Measurements from ENCODE around the gene CCDC188. TPM values are rescaled to one million over a fixed set of nuclear protein-coding genes. Genes with fewer than 3 reads are reported as not detected.

CCDC188 gene
- total RNA-seq, 1 experiment from 2014 or later = not detected

GRCh38 chr22:20130319-20130718, 20.5 kb downstream of the CCDC188 start:
- Histone ChIP-seq H3K27ac (ENCODE audit: insufficient read length, low read depth, low read length) (no peak overlapping the region), H3K9me3 (ENCODE audit: control insufficient read depth, low read depth, low read length) (no peaks in the 10 kb centered on the region)
- WGBS (ENCODE audit: extremely low coverage, insufficient read length, low lambda C conversion rate) = no CpG with 5 or more reads among the region's 3 CpGs

More at GRCh38 chr22:20130319-20130718, 20.5 kb downstream of the CCDC188 start:
- H3K23me2 ChIP-seq (ENCODE audit: insufficient read length, low read depth, low read length, poor library complexity, severe bottlenecking) = peaks cover 4% of the 10 kb centered on the region
- H3T11ph ChIP-seq (ENCODE audit: low read length) = no peak overlapping the region
- H3K79me2 ChIP-seq (ENCODE audit: insufficient read depth, low read length) = no peaks in the 10 kb centered on the region
- H3K18ac ChIP-seq (ENCODE audit: insufficient read length, low read depth, low read length) = no peak overlapping the region
- no peaks in the 10 kb centered on the region for H3K79me1 ChIP-seq (ENCODE audit: insufficient read depth, low read depth, low read length, poor library complexity, severe bottlenecking)
- no peak overlapping the region for H4K5ac ChIP-seq (ENCODE audit: insufficient read length, low read depth, low read length)
- no peak overlapping the region for H3K56ac ChIP-seq (ENCODE audit: insufficient read length, low read depth, low read length)
- H2BK15ac ChIP-seq (ENCODE audit: low read depth, low read length) = no peak overlapping the region
- no peak overlapping the region for H2BK120ac ChIP-seq (ENCODE audit: low read depth, low read length, poor library complexity, severe bottlenecking)
- H3K27me3 ChIP-seq (ENCODE audit: insufficient read depth, low read length) = no peaks in the 10 kb centered on the region
- no peak for DNase-seq
- no peak overlapping the region for H2BK5ac ChIP-seq (ENCODE audit: insufficient read length, low read length)
- H2BK20ac ChIP-seq (ENCODE audit: low read depth, low read length, poor library complexity, severe bottlenecking) = no peak overlapping the region
- no peak overlapping the region for H3K14ac ChIP-seq (ENCODE audit: insufficient read depth, low read length)
- no peak overlapping the region for H3K23ac ChIP-seq (ENCODE audit: insufficient read length, low read depth, low read length)
- no peak overlapping the region for H2AFZ ChIP-seq (ENCODE audit: low read length)
- no peaks in the 10 kb centered on the region for H3K9me3 Mint-ChIP-seq
- H3K27me3 Mint-ChIP-seq (ENCODE audit: low read depth) = no peaks in the 10 kb centered on the region; the same call in 1 of the 2 replicates
- no peak overlapping the region for H4K91ac ChIP-seq (ENCODE audit: insufficient read length, low read depth, low read length)
- no peak overlapping the region for H3K9ac ChIP-seq (ENCODE audit: extremely low read depth, insufficient read length, low read length)
- H3K4me1 ChIP-seq (ENCODE audit: insufficient read depth, low read length) = no peaks in the 10 kb centered on the region
- H2BK12ac ChIP-seq (ENCODE audit: insufficient read length, low read depth, low read length) = no peak overlapping the region
- peaks cover 12 to 30% (median 25%) of the 10 kb centered on the region in 3 experiments; a peak in 6 of 7 replicates for H3K36me3 Mint-ChIP-seq (ENCODE audit: insufficient read depth in 1 of 3, low read depth in 3 of 3)
- no peak overlapping the region for H3K27ac Mint-ChIP-seq
- H4K20me1 ChIP-seq (ENCODE audit: control insufficient read depth, insufficient read depth, insufficient read length) = peaks cover 2% of the 10 kb centered on the region
- no peak for TF ChIP-seq CTCF (conservative IDR thresholded peaks at IDR 0.05)
- peaks cover 8% of the 10 kb centered on the region in 2 experiments for H3K4me1 Mint-ChIP-seq
- peak overlapping the region; percentile 57 to 73; a peak in 4 of 5 replicates for H3K4me3 Mint-ChIP-seq
- H4K8ac ChIP-seq (replicated peaks; ENCODE audit: insufficient read length, low read depth, low read length) = no peak overlapping the region
- H2AK5ac ChIP-seq (ENCODE audit: insufficient read length, low read length) = no peak overlapping the region
- no peak overlapping the region for H3K4me2 ChIP-seq (ENCODE audit: insufficient read depth, insufficient read length, low read length)
- H3K4ac ChIP-seq (ENCODE audit: low read depth, low read length) = no peak overlapping the region

Measured in H9 (cell line).